Lung (tissue), 12 donors: ENCODE results near the gene CDKN2B-AS1. TPM values are rescaled to one million over a fixed set of nuclear protein-coding genes. Genes with fewer than 3 reads are reported as not detected.

Source experiments
- ATAC-seq: fragments of 200-7000 bp; cut with Tn5 transposase; one replicate; pipeline ENCODE4 v1.9.1; 2020; ENCODE audit warnings: moderate number of reproducible peaks; ENCODE audit not compliant: insufficient read depth, low FRiP score
- DNase-seq, 3 donors: peaks; one replicate each; pipeline ENCODE4 v3.0.0-alpha.2; 2013 to 2017
- H3K27ac ChIP-seq, 2 donors: one replicate each; pipeline ENCODE4 v1.5.1; 2013; ENCODE audit warnings: mild to moderate bottlenecking in 2 of 2, moderate library complexity in 2 of 2, control low read depth in 1 of 2, inconsistent platforms in 1 of 2, low read depth in 1 of 2, low read length in 1 of 2
- H3K27me3 ChIP-seq, 3 donors: one replicate each; pipeline ENCODE4 v1.5.1; 2013; ENCODE audit warnings: low read length in 2 of 3; ENCODE audit not compliant: control insufficient read depth in 3 of 3, insufficient read depth in 3 of 3
- H3K36me3 ChIP-seq, 4 donors: one replicate each; pipeline ENCODE4 v1.5.1; 2013; ENCODE audit warnings: low read length in 4 of 4, mild to moderate bottlenecking in 1 of 4, moderate library complexity in 1 of 4; ENCODE audit not compliant: control insufficient read depth in 4 of 4, insufficient read depth in 4 of 4
- H3K4me1 ChIP-seq, 5 donors: one replicate each; pipeline ENCODE4 v1.5.1; 2013; ENCODE audit warnings: low read length in 5 of 5, mild to moderate bottlenecking in 2 of 5, moderate library complexity in 1 of 5; ENCODE audit not compliant: control insufficient read depth in 5 of 5, insufficient read depth in 5 of 5
- H3K4me3 ChIP-seq: one replicate; pipeline ENCODE4 v1.5.1; 2013; ENCODE audit warnings: mild to moderate bottlenecking, control low read depth, moderate library complexity
- H3K9ac ChIP-seq, 2 donors: one replicate each; pipeline ENCODE4 v1.5.1; 2013; ENCODE audit warnings: low read length in 2 of 2, control low read depth in 1 of 2; ENCODE audit not compliant: insufficient read depth in 1 of 2
- H3K9me3 ChIP-seq, 4 donors: one replicate each; pipeline ENCODE4 v1.5.1; 2013; ENCODE audit warnings: low read length in 3 of 4, mild to moderate bottlenecking in 1 of 4, moderate library complexity in 1 of 4; ENCODE audit not compliant: control insufficient read depth in 4 of 4, insufficient read depth in 3 of 4
- WGBS, 2 donors: extraction: QIAGEN DNeasy Blood & Tissue Kit; methylation state at CpG; one replicate each; pipeline ENCODE4 v1.1.7; 2013; 5-methylcytosine and 5-hydroxymethylcytosine counted together
- polyA plus RNA-seq, 2 donors: library from polyadenylated mRNA; stranded (reverse); fragments of 200-250 nt; gene quantifications; one replicate each; pipeline ENCODE4 v1.2.1, GENCODE V29; 2013
- total RNA-seq, 2 donors: library from RNA; depleted of rRNA in 1 of 2; stranded (reverse); fragments of >200 nt in 1 of 2; gene quantifications; one replicate each; pipeline ENCODE4 v1.2.1, GENCODE V29; 2014 to 2021
- TF ChIP-seq, protein P1 (sequence below): IDR thresholded peaks from 2 replicates; pipeline ENCODE4 v1.5.1; 2012; ENCODE audit warnings: mild to moderate bottlenecking; ENCODE audit errors: control extremely low read depth, extremely low read depth
- donor health status: control.
- donor health status: control.
- donor health status: Bipolar disorder and iron deficiency.
- donor health status: healthy.
- donor health status: DM: yes; HTN: yes; CAD: no.

Gene CDKN2B-AS1
- total and polyA plus RNA-seq, 4 donors = 0.32 to 1.2 (median 0.59) TPM

DNA sequence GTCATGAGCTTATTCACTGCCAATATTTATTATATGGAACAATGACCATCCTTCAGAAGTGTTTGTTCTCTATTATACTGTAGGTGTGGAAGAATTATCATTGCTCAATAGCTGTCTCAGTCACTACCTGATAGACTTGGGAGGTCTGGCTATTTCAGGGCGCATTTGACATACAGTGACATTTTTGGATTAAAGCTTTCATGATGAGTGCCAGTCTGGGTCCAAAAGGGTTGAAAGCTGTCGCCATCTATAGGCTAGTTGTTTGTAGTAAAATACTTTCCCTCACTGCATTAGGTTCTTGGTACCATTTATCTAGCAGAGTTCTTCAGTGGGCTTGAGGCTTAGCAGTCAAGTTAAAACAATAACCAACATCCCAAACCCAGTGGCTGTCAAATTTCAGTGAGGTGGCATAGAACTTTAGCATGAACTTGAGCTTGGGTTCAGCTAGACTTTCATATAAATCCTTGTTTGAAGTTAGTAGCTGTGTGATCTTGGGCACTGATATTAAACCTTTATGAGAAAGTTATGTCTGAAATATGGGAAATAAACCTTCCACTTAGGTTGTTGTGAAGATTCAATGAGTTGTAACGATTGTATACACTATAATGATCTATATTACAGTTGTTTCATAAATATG is 125.0 kb downstream of the CDKN2B-AS1 start:
- Histone ChIP-seq H3K27me3 (no peaks in the 10 kb centered on the region), H3K9me3 (no peaks in the 10 kb centered on the region), H3K4me1 (peaks cover 0 to 1% (median 0%) of the 10 kb centered on the region in 5 donors), H3K9ac (no peak overlapping the region), H3K4me3 (no peak overlapping the region), H3K27ac (no peak overlapping the region), H3K36me3 (no peaks in the 10 kb centered on the region)
- ATAC-seq (peak; percentile 11), DNase-seq (peak in 2 of 3 donors; percentile 14 to 23)
- whole genome bisulfite sequencing, 2 donors = 43 to 45% methylated on average over 3 of the region's 3 CpGs
- TF ChIP-seq, protein P1, sequence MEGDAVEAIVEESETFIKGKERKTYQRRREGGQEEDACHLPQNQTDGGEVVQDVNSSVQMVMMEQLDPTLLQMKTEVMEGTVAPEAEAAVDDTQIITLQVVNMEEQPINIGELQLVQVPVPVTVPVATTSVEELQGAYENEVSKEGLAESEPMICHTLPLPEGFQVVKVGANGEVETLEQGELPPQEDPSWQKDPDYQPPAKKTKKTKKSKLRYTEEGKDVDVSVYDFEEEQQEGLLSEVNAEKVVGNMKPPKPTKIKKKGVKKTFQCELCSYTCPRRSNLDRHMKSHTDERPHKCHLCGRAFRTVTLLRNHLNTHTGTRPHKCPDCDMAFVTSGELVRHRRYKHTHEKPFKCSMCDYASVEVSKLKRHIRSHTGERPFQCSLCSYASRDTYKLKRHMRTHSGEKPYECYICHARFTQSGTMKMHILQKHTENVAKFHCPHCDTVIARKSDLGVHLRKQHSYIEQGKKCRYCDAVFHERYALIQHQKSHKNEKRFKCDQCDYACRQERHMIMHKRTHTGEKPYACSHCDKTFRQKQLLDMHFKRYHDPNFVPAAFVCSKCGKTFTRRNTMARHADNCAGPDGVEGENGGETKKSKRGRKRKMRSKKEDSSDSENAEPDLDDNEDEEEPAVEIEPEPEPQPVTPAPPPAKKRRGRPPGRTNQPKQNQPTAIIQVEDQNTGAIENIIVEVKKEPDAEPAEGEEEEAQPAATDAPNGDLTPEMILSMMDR = no peak

DNA sequence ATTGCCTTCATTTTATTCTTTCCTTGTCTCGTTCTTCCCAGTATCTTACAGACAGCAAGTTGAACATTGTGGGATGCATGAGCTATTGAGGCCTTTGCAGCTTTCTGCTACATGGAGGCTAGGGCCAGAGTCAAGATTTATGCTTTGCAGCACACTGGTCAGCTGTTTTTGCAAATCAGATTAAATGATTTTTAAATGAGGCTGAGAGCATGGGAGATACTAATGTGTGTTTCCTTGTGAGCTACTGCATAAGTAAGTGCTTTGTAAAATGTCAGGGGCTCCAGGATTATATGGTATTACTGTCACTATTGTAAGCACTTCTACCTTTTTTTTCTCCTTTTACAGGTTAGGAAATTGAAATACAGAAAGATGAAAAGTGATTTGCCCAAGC is 125.6 kb downstream of the CDKN2B-AS1 start:
- Histone ChIP-seq H3K4me1 (peaks cover 0 to 1% (median 0%) of the 10 kb centered on the region in 5 donors), H3K27me3 (no peaks in the 10 kb centered on the region), H3K9ac (no peak overlapping the region), H3K36me3 (no peaks in the 10 kb centered on the region), H3K4me3 (no peak overlapping the region), H3K9me3 (no peaks in the 10 kb centered on the region), H3K27ac (no peak overlapping the region)
- 97 to 98% methylated on average over 1 of the region's 1 CpG for whole genome bisulfite sequencing, 2 donors
- TF ChIP-seq, protein P1 = no peak
- DNase-seq (no peak), ATAC-seq (no peak)

DNA sequence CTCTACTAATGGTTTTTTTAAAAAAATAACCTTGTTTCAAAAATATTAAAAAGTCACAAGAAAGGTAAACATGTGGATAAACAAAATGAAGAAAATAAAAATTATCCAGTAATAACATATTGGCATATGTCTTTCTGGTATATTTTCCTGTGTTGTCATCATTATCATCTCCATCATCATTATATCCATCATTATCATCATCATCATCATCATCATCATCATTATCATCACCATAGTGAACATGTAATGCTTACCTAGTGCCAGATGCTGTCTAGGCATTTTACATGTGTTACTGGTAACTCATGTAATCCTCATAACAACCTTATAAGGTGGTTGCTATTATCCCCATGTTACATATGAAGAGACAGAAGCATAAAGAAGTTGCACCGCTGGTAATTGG is 126.0 kb downstream of the CDKN2B-AS1 start:
- DNase-seq = no peak
- no peaks in the 10 kb centered on the region for H3K27me3 ChIP-seq
- no peaks in the 10 kb centered on the region for H3K9me3 ChIP-seq
- 83 to 86% methylated on average over 1 of the region's 1 CpG for WGBS, 2 donors
- TF ChIP-seq, protein P1 = no peak
- no peak overlapping the region for H3K9ac ChIP-seq
- no peak overlapping the region for H3K4me3 ChIP-seq
- H3K4me1 ChIP-seq = peaks cover 0 to 1% (median 0%) of the 10 kb centered on the region in 5 donors
- no peaks in the 10 kb centered on the region for H3K36me3 ChIP-seq
- no peak for ATAC-seq
- no peak overlapping the region for H3K27ac ChIP-seq
